Transverse colon (tissue), 3 donors: Measurements from ENCODE around the gene IL16.

ENCODE experiments used
- POLR2A ChIP-seq: fragments of 450-650 bp; IDR thresholded peaks from one replicate; pipeline ENCODE4 v1.6.1; 2016; ENCODE audit warnings: antibody characterized with exemption, mild to moderate bottlenecking, moderate library complexity
- TF ChIP-seq, protein P1 (sequence below), 5 experiments: fragments of 200-600 bp in 3 of 5; fragments of 450-650 bp in 2 of 5; sonication (generic) in 3 of 5; IDR thresholded peaks; 1 replicate in 2 of 5; 2 replicates in 3 of 5; pipeline ENCODE4 v1.5.1; 2016 to 2017; ENCODE audit warnings: antibody characterized with exemption in 5 of 5, inconsistent platforms in 3 of 5, mild to moderate bottlenecking in 2 of 5, moderate library complexity in 1 of 5

DNA sequence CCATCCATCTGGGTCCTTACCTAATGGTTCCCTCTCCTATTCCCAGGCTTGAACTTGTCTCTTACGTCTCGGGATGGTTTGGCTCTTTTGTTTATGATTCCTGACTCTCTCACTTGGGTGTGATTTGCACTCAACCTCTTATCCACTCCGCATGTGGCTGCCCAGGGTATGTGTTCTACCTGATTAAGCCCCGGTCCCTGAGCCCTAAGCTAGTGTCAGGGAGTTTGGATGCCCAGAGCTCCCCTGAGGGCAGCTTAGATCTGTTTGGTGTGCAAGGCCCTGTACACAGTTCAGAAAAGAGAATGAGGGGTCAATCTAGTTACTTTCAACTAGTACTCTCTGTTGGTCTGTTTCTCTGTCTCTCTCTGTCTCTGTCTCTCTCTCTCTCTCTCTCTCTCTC lies 143.2 kb downstream of the IL16 start:
- TF ChIP-seq, protein P1, sequence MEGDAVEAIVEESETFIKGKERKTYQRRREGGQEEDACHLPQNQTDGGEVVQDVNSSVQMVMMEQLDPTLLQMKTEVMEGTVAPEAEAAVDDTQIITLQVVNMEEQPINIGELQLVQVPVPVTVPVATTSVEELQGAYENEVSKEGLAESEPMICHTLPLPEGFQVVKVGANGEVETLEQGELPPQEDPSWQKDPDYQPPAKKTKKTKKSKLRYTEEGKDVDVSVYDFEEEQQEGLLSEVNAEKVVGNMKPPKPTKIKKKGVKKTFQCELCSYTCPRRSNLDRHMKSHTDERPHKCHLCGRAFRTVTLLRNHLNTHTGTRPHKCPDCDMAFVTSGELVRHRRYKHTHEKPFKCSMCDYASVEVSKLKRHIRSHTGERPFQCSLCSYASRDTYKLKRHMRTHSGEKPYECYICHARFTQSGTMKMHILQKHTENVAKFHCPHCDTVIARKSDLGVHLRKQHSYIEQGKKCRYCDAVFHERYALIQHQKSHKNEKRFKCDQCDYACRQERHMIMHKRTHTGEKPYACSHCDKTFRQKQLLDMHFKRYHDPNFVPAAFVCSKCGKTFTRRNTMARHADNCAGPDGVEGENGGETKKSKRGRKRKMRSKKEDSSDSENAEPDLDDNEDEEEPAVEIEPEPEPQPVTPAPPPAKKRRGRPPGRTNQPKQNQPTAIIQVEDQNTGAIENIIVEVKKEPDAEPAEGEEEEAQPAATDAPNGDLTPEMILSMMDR (IDR thresholded peaks at IDR 0.05) = no peak
- TF ChIP-seq POLR2A = no peak
